GM06990 (cell line): ENCODE data around the gene PTPRD.

Experiments
- DNase-seq: peaks from one replicate; pipeline ENCODE4 v3.0.0-alpha.2; 2011; ENCODE audit not compliant: insufficient read length; ENCODE audit errors: extremely low read depth
- H3K27me3 ChIP-seq: replicated peaks from 2 replicates; pipeline ENCODE4 v1.6.0; 2011; ENCODE audit warnings: low read length; ENCODE audit not compliant: control insufficient read depth, insufficient read depth
- H3K36me3 ChIP-seq: 2 replicates; pipeline ENCODE4 v1.5.1; 2011; ENCODE audit warnings: low read length; ENCODE audit not compliant: control insufficient read depth, insufficient read depth
- H3K4me3 ChIP-seq: replicated peaks from 2 replicates; pipeline ENCODE4 v1.5.1; 2011; ENCODE audit warnings: low read depth, mild to moderate bottlenecking, control low read depth, low read length
- TF ChIP-seq, protein P1 (sequence below): IDR thresholded peaks from 2 replicates; pipeline ENCODE4 v1.5.1; 2011; ENCODE audit warnings: low read length, control low read depth, mild to moderate bottlenecking, inconsistent platforms; ENCODE audit not compliant: insufficient read depth, poor library complexity, severe bottlenecking

PTPRD gene

DNA sequence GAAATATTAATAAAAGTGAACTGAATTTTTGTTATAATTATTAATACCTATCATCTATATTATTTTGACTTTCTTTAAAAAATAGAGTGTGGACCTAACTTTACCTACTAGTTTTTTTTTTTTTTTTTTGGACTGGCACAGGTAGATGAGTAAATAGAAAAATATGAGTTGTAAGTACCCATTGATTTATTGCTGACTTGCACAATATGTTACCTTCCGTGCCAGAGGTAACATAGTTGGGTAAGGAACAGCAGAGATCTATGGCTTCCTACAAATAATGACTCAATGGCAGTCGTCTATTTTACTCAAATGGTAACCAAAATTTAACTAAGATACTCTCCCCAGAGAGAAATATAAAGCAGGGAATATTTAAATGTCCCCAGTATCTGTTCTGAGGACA, 1212.8 kb downstream of the PTPRD start:
- H3K36me3 ChIP-seq = no peaks in the 10 kb centered on the region
- no peak for DNase-seq
- TF ChIP-seq, protein P1, sequence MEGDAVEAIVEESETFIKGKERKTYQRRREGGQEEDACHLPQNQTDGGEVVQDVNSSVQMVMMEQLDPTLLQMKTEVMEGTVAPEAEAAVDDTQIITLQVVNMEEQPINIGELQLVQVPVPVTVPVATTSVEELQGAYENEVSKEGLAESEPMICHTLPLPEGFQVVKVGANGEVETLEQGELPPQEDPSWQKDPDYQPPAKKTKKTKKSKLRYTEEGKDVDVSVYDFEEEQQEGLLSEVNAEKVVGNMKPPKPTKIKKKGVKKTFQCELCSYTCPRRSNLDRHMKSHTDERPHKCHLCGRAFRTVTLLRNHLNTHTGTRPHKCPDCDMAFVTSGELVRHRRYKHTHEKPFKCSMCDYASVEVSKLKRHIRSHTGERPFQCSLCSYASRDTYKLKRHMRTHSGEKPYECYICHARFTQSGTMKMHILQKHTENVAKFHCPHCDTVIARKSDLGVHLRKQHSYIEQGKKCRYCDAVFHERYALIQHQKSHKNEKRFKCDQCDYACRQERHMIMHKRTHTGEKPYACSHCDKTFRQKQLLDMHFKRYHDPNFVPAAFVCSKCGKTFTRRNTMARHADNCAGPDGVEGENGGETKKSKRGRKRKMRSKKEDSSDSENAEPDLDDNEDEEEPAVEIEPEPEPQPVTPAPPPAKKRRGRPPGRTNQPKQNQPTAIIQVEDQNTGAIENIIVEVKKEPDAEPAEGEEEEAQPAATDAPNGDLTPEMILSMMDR = no peak
- no peak overlapping the region for H3K4me3 ChIP-seq
- H3K27me3 ChIP-seq = no peaks in the 10 kb centered on the region

DNA sequence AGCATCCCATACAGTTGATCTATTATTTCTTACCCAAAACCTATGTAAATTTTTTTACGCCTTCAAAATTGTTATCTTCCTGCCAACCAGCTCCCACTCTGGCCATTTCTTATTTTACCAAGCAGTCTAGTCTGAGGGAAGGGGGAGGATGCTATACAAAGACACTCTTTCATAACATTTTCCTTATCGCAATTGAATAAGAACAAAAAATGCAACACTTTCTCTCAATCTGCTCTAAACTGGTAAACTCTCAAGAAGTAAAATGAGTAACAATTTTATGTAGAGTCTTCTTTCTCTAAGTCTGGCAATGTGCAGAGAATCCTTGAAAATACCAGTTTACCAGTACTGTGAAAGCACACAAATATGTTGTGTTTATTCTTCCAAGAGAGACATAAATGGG, 1216.3 kb downstream of the PTPRD start:
- H3K4me3 ChIP-seq = no peak overlapping the region
- TF ChIP-seq, protein P1 = no peak

DNA sequence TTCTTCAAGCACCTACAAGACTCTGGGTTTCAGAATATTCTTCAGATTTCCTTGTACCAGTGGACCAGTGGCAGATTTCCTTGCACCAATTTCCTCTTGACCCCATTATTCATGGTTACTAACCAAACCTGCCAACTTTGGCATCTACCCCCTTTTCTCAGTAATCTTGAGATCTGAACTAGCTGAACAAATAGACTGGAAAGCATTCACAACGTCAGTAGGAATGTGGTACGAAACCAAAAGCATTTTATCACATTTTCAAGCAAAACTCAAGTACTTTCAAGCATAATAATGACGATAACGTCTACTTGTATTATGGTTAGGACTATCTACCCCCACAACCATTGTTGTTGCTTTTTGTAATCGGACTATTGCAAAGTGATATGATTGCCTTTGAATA, 1217.3 kb downstream of the PTPRD start:
- H3K4me3 ChIP-seq = no peak overlapping the region
- no peaks in the 10 kb centered on the region for H3K27me3 ChIP-seq
- TF ChIP-seq, protein P1 = no peak
- H3K36me3 ChIP-seq = no peaks in the 10 kb centered on the region
- DNase-seq = no peak

More for the DNA sequence above, 1216.3 kb downstream of the PTPRD start:
- no peak for DNase-seq
- Histone ChIP-seq H3K27me3 (no peaks in the 10 kb centered on the region), H3K36me3 (no peaks in the 10 kb centered on the region)

DNA sequence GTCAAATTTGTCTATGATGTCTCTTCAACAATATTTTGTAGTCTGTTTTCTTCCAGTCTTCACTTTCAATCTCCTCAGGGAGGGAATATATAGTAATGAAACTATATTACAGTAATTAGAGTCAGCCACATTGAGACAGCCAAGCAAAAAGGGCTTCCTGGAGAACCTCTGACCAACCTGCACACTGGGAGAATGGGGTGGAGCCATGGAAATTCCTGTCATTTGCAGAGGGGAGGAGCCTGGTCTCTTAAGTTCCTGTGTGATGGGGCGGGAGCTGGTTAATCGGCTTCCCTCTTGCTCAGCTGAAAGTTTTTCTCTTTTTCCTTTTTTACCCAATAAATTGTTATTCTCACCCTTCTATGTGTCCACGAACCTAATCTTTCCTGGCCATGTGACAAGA, 1220.0 kb downstream of the PTPRD start:
- TF ChIP-seq, protein P1 = no peak
- H3K36me3 ChIP-seq = no peaks in the 10 kb centered on the region
- no peaks in the 10 kb centered on the region for H3K27me3 ChIP-seq
- H3K4me3 ChIP-seq = no peak overlapping the region
- no peak for DNase-seq

DNA sequence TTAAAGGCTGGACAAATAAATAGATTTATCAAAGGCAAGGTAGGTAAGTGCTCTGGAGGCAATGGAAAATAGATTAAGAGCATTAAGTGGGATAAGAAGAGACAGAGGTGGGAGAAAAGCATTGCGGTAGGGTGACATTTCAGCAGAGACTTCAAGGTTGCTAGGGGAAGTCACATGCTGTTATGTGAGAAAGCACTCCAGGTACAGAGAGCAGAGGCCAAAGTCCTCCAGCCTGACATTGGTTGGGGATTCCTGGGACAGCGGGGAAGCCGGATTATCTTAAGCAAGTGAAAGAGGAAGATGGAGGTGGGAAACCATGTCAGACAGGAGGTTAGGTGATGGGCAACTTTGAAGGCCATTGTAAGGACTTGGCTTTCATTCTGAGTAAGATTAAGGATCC, 1222.9 kb downstream of the PTPRD start:
- H3K27me3 ChIP-seq = no peaks in the 10 kb centered on the region
- no peak for DNase-seq
- TF ChIP-seq, protein P1 = no peak
- H3K36me3 ChIP-seq = no peaks in the 10 kb centered on the region
- no peak overlapping the region for H3K4me3 ChIP-seq

DNA sequence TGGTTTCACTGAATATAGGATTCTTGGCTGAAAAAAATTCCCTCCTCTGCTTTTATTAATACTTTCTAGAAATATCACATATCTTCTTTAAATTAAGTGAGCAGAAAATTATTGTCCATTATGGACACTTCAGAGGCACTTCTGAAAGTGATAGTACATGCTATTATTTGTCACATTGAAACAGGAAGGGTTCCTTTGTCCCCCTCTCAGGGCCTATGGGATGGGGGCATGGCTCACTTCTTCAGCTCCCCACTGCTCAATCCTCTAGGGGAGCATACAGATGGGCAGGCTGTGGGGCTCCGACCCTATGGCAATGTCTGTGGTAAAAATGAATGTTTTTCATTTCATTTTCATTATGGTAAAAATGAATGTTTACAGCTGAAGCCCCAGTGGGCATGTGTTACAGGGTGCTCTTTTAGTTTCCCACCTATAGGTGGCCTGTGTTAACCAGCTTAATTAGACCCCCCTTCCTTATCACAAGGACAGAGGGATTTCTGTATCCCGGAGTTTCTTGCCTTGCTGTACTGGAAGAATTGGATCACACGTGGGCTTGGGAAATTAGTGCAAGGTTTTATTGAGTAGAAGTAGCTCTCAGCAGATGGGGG, 1225.2 kb downstream of the PTPRD start:
- no peak overlapping the region for H3K4me3 ChIP-seq
- no peaks in the 10 kb centered on the region for H3K36me3 ChIP-seq
- TF ChIP-seq, protein P1 = no peak
- no peaks in the 10 kb centered on the region for H3K27me3 ChIP-seq
- DNase-seq = no peak
